Activated B cell treated with CpG ODN at 0.5 μM for 24 hours (primary cell): ENCODE measurements around the gene KCNC1. TPM values are rescaled to one million over a fixed set of nuclear protein-coding genes. Genes with fewer than 3 reads are reported as not detected.

Experiments used
- ATAC-seq: fragments of 200-7000 bp; cut with Tn5 transposase; one replicate; pipeline ENCODE4 v1.10.0; 2021; ENCODE audit warnings: low read depth, mild to moderate bottlenecking, moderate library complexity
- CTCF ChIA-PET: fragments of 350-600 bp; sonication (Branson Sonifier 250); formaldehyde crosslinking; loops from one replicate; lab custom pipeline; 2021; ENCODE audit warnings: antibody characterized with exemption; lab: Charles Lee
- POLR2A ChIA-PET: fragments of 350-600 bp; sonication (Branson Sonifier 250); formaldehyde crosslinking; loops from one replicate; lab custom pipeline; 2021; ENCODE audit warnings: antibody characterized with exemption; lab: Charles Lee
- DNase-seq: peaks from one replicate; pipeline ENCODE4 v3.0.0; 2022
- H3K27ac Mint-ChIP-seq: one replicate; pipeline ENCODE4 v1.8.0; 2020; ENCODE audit warnings: mixed read lengths
- H3K27me3 Mint-ChIP-seq: one replicate; pipeline ENCODE4 v1.8.0; 2021; ENCODE audit warnings: mixed read lengths
- H3K36me3 Mint-ChIP-seq: one replicate; pipeline ENCODE4 v1.8.0; 2021; ENCODE audit warnings: low read depth, mixed read lengths
- H3K4me1 Mint-ChIP-seq: one replicate; pipeline ENCODE4 v1.8.0; 2021; ENCODE audit warnings: mixed read lengths
- H3K4me3 Mint-ChIP-seq: one replicate; pipeline ENCODE4 v1.8.0; 2020; ENCODE audit warnings: mild to moderate bottlenecking, mixed read lengths
- H3K9me3 Mint-ChIP-seq: one replicate; pipeline ENCODE4 v1.8.0; 2020; ENCODE audit warnings: mixed read lengths
- CTCF ChIP-seq: fragments of 200-600 bp; IDR thresholded peaks from one replicate; pipeline ENCODE4 v1.8.0; 2022; ENCODE audit warnings: antibody characterized with exemption, mild to moderate bottlenecking
- intact Hi-C: fragments of 100-400 bp; cut with micrococcal nuclease; formaldehyde crosslinking; loops from one replicate; pipeline ENCODE4 v1.15.1; 2024
- total RNA-seq: library from RNA; stranded (reverse); gene quantifications from 2 replicates; pipeline ENCODE4 v1.2.3, GENCODE V29; 2022

KCNC1 gene
- total RNA-seq, 1 donor from 2014 or later = not detected

- no peak for DNase-seq
- intact Hi-C loops = no loop called here
- Mint-ChIP-seq H3K4me3 (no peak overlapping the region), H3K4me1 (no peaks in the 10 kb centered on the region), H3K9me3 (no peaks in the 10 kb centered on the region), H3K27ac (no peak overlapping the region), H3K36me3 (no peaks in the 10 kb centered on the region), H3K27me3 (peaks cover 19% of the 10 kb centered on the region)
- POLR2A ChIA-PET = no interaction called here
- ATAC-seq = no peak
- CTCF ChIA-PET = no interaction called here
- TF ChIP-seq CTCF = no peak
These were observed 8.6 kb downstream of the KCNC1 start for GRCh38 chr11:17743026-17743807.

GRCh38 chr11:17743808-17744119 lies 9.2 kb downstream of the KCNC1 start:
- ATAC-seq (no peak), DNase-seq (no peak)
- H3K27me3 Mint-ChIP-seq = peaks cover 19% of the 10 kb centered on the region
- intact Hi-C loops = no loop called here
- ChIA-PET CTCF (no interaction called here), POLR2A (no interaction called here)
- H3K36me3 Mint-ChIP-seq = no peaks in the 10 kb centered on the region
- no peak overlapping the region for H3K4me3 Mint-ChIP-seq
- TF ChIP-seq CTCF = no peak
- H3K4me1 Mint-ChIP-seq = no peaks in the 10 kb centered on the region
- H3K9me3 Mint-ChIP-seq = no peaks in the 10 kb centered on the region
- no peak overlapping the region for H3K27ac Mint-ChIP-seq

GRCh38 chr11:17744151-17744940 lies 9.8 kb downstream of the KCNC1 start:
- Mint-ChIP-seq H3K4me1 (no peaks in the 10 kb centered on the region), H3K36me3 (no peaks in the 10 kb centered on the region), H3K27ac (no peak overlapping the region), H3K9me3 (no peaks in the 10 kb centered on the region), H3K27me3 (peaks cover 19% of the 10 kb centered on the region), H3K4me3 (no peak overlapping the region)
- ChIA-PET POLR2A (no interaction called here), CTCF (no interaction called here)
- no peak for TF ChIP-seq CTCF
- DNase-seq (no peak), ATAC-seq (no peak)
- intact Hi-C loops = no loop called here

GRCh38 chr11:17745023-17745772 lies 10.6 kb downstream of the KCNC1 start:
- DNase-seq (no peak), ATAC-seq (no peak)
- Mint-ChIP-seq H3K4me3 (no peak overlapping the region), H3K36me3 (no peaks in the 10 kb centered on the region), H3K27ac (no peak overlapping the region), H3K4me1 (no peaks in the 10 kb centered on the region), H3K9me3 (no peaks in the 10 kb centered on the region), H3K27me3 (peaks cover 17% of the 10 kb centered on the region)
- CTCF ChIA-PET = no interaction called here
- no peak for TF ChIP-seq CTCF
- POLR2A ChIA-PET = no interaction called here
- intact Hi-C loops = no loop called here

GRCh38 chr11:17746096-17746495 lies 11.5 kb downstream of the KCNC1 start:
- TF ChIP-seq CTCF = no peak
- Mint-ChIP-seq H3K27ac (no peak overlapping the region), H3K27me3 (peaks cover 14% of the 10 kb centered on the region), H3K4me1 (no peaks in the 10 kb centered on the region), H3K4me3 (no peak overlapping the region), H3K9me3 (no peaks in the 10 kb centered on the region), H3K36me3 (no peaks in the 10 kb centered on the region)
- intact Hi-C loops = no loop called here
- DNase-seq (no peak), ATAC-seq (no peak)
- CTCF ChIA-PET = no interaction called here
- POLR2A ChIA-PET = no interaction called here
